Uterus (tissue), 4 donors: ENCODE data around the gene TSEN34. TPM values are rescaled to one million over a fixed set of nuclear protein-coding genes. Genes with fewer than 3 reads are reported as not detected.

Experiments
- DNase-seq, 2 donors: peaks; one replicate each; pipeline ENCODE4 v3.0.0-alpha.2; 2019 to 2020
- H3K27ac ChIP-seq, 2 donors: fragments of 200-600 bp; sonication (generic); 1 replicate in 1 of 2; 2 replicates in 1 of 2; pipeline ENCODE4 v1.5.1; 2016 to 2018
- H3K27me3 ChIP-seq, 2 donors: fragments of 200-600 bp; sonication (generic); one replicate each; pipeline ENCODE4 v1.5.1; 2018 to 2019; ENCODE audit warnings: control low read depth in 1 of 2
- H3K36me3 ChIP-seq, 2 donors: fragments of 200-600 bp; sonication (generic); one replicate each; pipeline ENCODE4 v1.5.1; 2019; ENCODE audit warnings: control low read depth in 1 of 2
- H3K4me1 ChIP-seq, 2 donors: fragments of 200-600 bp; sonication (generic); one replicate each; pipeline ENCODE4 v1.5.1; 2018 to 2019; ENCODE audit warnings: control low read depth in 1 of 2
- H3K4me3 ChIP-seq, 2 donors: fragments of 200-600 bp; sonication (generic); 1 replicate in 1 of 2; 2 replicates in 1 of 2; pipeline ENCODE4 v1.5.1; 2018 to 2019; ENCODE audit warnings: mild to moderate bottlenecking in 1 of 2
- H3K9me3 ChIP-seq, 2 donors: fragments of 200-600 bp; sonication (generic); one replicate each; pipeline ENCODE4 v1.5.1; 2019; ENCODE audit warnings: control low read depth in 1 of 2
- POLR2A ChIP-seq, 2 donors: fragments of 450-650 bp; IDR thresholded peaks; one replicate each; pipeline ENCODE4 v1.6.1; 2016; ENCODE audit warnings: antibody characterized with exemption in 2 of 2, mild to moderate bottlenecking in 1 of 2, moderate library complexity in 1 of 2
- intact Hi-C: fragments of 100-400 bp; cut with DNase I; formaldehyde crosslinking; loops from one replicate; pipeline ENCODE4 v1.15.1; 2023; ENCODE audit warnings: low total_unique reads
- total RNA-seq, 4 donors: library from RNA; depleted of rRNA in 3 of 4; stranded (reverse); fragments of >200 nt in 3 of 4; gene quantifications; one replicate each; pipeline versions ENCODE4 v1.1.0 to v1.2.4, GENCODE V29; 2014 to 2023
- TF ChIP-seq, protein P1 (sequence below), 4 experiments: fragments of 200-600 bp in 2 of 4; fragments of 450-650 bp in 2 of 4; sonication (generic) in 2 of 4; IDR thresholded peaks; one replicate each; pipeline ENCODE4 v1.5.1; 2016 to 2019; ENCODE audit warnings: antibody characterized with exemption in 4 of 4, mild to moderate bottlenecking in 2 of 4, moderate library complexity in 1 of 4
- donor health status: DM: yes; HTN: yes; CAD: no.

TSEN34 gene
- total RNA-seq, 4 donors from 2014 or later, result 13.1 to 66.4 (median 32.2) TPM

DNA sequence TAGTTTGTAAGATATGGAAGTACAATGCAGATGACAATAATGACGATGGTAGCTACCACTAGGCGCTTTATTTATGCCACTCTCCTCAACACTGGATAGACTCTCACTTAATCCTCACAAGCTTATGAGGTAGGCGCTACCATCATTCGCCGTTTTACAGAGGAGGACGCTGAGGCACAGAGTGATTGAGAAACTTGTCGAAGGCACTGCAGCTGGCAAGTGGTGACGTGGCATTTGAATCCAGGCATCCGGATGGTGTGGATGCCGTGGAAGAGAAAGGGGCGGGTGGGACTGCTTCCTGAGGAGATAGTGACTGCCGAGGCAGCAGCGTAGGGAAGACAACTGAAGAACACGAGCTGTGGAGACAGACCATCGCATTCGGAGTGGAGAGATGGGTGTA lies 8.3 kb downstream of the TSEN34 start:
- H3K27me3 ChIP-seq, result no peaks in the 10 kb centered on the region
- DNase-seq, result no peak
- intact Hi-C loops, result no loop called here
- H3K36me3 ChIP-seq, result no peaks in the 10 kb centered on the region
- peaks cover 6 to 13% of the 10 kb centered on the region in 2 donors for H3K4me1 ChIP-seq
- no peak overlapping the region for H3K27ac ChIP-seq
- no peak overlapping the region for H3K4me3 ChIP-seq
- no peaks in the 10 kb centered on the region for H3K9me3 ChIP-seq
- TF ChIP-seq, protein P1, sequence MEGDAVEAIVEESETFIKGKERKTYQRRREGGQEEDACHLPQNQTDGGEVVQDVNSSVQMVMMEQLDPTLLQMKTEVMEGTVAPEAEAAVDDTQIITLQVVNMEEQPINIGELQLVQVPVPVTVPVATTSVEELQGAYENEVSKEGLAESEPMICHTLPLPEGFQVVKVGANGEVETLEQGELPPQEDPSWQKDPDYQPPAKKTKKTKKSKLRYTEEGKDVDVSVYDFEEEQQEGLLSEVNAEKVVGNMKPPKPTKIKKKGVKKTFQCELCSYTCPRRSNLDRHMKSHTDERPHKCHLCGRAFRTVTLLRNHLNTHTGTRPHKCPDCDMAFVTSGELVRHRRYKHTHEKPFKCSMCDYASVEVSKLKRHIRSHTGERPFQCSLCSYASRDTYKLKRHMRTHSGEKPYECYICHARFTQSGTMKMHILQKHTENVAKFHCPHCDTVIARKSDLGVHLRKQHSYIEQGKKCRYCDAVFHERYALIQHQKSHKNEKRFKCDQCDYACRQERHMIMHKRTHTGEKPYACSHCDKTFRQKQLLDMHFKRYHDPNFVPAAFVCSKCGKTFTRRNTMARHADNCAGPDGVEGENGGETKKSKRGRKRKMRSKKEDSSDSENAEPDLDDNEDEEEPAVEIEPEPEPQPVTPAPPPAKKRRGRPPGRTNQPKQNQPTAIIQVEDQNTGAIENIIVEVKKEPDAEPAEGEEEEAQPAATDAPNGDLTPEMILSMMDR (IDR thresholded peaks at IDR 0.05), result no peak
- no peak for TF ChIP-seq POLR2A (IDR thresholded peaks at IDR 0.05)

DNA sequence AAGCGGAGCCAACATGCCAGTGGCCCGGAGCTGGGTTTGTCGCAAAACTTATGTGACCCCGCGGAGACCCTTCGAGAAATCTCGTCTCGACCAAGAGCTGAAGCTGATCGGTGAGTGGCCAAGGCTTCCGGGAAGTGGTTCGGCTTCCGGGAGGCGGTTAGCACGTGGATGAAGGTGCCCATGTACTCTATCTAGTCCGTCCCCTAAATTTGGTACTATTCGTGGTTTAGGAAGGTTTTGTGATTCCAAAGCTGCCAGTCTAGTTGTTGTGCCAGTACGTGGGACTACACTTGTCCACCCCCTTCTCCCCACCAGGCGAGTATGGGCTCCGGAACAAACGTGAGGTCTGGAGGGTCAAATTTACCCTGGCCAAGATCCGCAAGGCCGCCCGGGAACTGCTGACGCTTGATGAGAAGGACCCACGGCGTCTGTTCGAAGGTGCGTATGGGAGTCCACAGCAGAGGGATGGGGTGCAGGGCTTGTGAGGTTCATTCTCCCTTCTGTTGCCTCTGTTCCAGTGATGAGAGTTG lies 10.1 kb downstream of the TSEN34 start:
- no peaks in the 10 kb centered on the region for H3K9me3 ChIP-seq
- H3K4me3 ChIP-seq, result peak overlapping the region; percentile 82 to 84
- H3K36me3 ChIP-seq, result no peaks in the 10 kb centered on the region
- H3K27me3 ChIP-seq, result no peaks in the 10 kb centered on the region
- peak overlapping the region; percentile 97 to 98 for H3K27ac ChIP-seq
- no peak for TF ChIP-seq POLR2A (IDR thresholded peaks at IDR 0.05)
- TF ChIP-seq, protein P1 (IDR thresholded peaks at IDR 0.05), result no peak
- no peak for DNase-seq
- intact Hi-C loops, result no loop called here
- H3K4me1 ChIP-seq, result peaks cover 6 to 13% of the 10 kb centered on the region in 2 donors

DNA sequence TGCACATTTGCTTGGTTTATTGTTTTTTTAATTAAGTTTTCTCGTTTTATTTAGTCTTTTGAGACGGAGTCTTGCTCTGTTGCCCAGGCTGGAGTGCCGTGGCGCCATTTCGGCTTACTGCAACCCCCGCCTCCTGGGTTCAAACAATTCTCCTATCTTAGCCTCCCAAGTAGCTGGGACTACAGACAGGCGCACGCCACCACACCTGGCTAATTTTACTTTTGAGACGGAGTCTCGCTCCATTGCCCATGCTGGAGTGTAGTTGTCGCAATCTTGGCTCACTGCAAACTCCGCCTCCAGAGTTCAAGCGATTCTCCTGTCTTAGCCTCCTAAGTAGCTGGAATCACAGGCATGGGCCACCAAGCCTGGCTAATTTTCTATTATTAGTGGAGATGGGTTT lies 10.9 kb downstream of the TSEN34 start:
- Histone ChIP-seq H3K27ac (peak overlapping the region in 1 of 2 donors; percentile 98), H3K9me3 (no peaks in the 10 kb centered on the region), H3K36me3 (no peaks in the 10 kb centered on the region), H3K4me3 (peak overlapping the region; percentile 82 to 84), H3K4me1 (peaks cover 6 to 13% of the 10 kb centered on the region in 2 donors), H3K27me3 (no peaks in the 10 kb centered on the region)
- TF ChIP-seq POLR2A (IDR thresholded peaks at IDR 0.05), result no peak
- TF ChIP-seq, protein P1 (IDR thresholded peaks at IDR 0.05), result no peak
- intact Hi-C loops, result no loop called here
- DNase-seq, result no peak

DNA sequence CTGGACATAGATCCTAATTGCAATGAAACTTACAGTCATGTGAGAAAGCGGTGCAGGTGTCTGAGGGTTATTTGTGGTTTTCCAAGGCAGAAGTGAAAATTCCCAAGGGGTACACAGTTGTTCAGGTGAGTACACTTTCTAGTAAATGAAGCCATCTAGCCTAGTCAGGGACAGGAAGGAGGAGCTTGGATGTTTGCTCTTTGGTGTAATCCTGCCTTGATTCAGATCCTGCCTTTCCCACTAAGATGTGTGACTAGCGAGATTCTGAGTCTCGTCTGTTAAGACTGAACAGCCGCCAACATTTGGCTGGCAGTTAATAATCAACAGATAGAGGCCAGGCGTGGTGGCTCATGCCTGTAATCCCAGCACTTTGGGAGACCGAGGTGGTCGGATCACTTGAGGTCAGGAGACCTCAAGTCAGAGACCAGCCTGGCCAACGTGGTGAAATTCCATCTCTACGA lies 12.1 kb downstream of the TSEN34 start:
- H3K27me3 ChIP-seq, result no peaks in the 10 kb centered on the region
- TF ChIP-seq POLR2A (IDR thresholded peaks at IDR 0.05), result no peak
- TF ChIP-seq, protein P1 (IDR thresholded peaks at IDR 0.05), result no peak

DNA sequence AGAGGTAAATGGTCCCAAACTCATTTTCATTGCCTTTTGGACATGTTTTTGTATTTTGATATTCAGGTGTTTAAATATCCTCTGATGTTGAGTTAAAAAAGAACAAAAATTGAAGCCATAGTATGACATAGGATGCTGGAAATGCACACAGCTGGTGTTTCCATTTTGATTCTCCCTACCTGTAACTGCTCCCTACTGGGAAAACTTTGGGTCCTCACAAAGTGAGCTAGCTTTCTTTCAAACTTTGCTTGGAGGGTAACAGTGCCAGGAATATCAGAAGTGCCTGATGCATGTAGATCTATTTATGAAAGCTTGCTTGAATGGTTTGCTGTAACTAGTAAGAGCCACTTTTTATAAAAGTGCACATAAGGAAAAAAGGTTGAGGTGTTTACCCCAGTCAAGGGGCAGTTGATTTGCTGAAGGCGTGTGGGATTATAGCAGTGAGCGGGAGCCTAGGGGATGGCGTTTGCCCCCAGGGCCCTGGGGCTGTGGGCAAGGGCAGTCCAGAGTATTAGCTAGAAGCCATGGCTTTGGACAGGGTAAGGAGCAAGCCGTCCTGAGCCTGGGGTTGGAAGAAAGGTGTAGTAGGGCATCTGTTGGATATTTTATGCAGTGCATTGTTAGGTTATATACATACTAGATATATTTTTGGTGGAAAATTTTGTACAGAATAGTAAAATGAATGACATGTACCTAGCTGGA lies 13.8 kb downstream of the TSEN34 start:
- Histone ChIP-seq H3K9me3 (no peaks in the 10 kb centered on the region), H3K27me3 (no peaks in the 10 kb centered on the region), H3K4me1 (peaks cover 6 to 19% of the 10 kb centered on the region in 2 donors), H3K27ac (no peak overlapping the region), H3K36me3 (no peaks in the 10 kb centered on the region), H3K4me3 (no peak overlapping the region)
- intact Hi-C loops, result no loop called here
- DNase-seq, result no peak
- no peak for TF ChIP-seq POLR2A (IDR thresholded peaks at IDR 0.05)
- TF ChIP-seq, protein P1 (IDR thresholded peaks at IDR 0.05), result no peak

More for the DNA sequence above, 12.1 kb downstream of the TSEN34 start:
- Histone ChIP-seq H3K4me1 (peaks cover 6 to 13% of the 10 kb centered on the region in 2 donors), H3K27ac (no peak overlapping the region), H3K36me3 (no peaks in the 10 kb centered on the region), H3K9me3 (no peaks in the 10 kb centered on the region), H3K4me3 (no peak overlapping the region)
- no peak for DNase-seq
- intact Hi-C loops, result no loop called here
